Measurements from ENCODE around the gene NCOA1. TPM values are rescaled to one million over a fixed set of nuclear protein-coding genes. Genes with fewer than 3 reads are reported as not detected.

NCOA1 gene
- total RNA-seq, 1 donor from 2014 or later, result 3.4 TPM

DNA sequence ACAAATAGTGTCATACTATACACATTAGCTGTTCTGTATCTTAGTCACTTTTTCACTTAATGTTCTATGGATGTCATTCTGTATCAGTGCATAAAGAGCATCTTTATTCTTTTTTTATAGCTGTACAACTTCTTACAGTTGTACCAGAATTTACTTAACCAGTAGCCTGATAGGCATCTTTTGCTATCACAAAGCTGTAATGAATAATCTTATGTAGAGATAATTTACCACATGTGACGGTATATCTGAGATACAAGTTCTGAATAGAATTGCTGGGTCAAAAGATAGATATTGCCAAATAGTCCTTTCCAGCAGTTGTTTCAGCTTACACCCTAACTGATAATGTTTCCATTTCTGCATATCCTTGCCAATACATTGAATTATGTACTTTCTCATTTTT is 232.1 kb downstream of the NCOA1 start:
- no peak overlapping the region for H3K4me3 ChIP-seq (ENCODE audit: low read depth, low read length)
- no peak for DNase-seq (ENCODE audit: low read depth)
- no peaks in the 10 kb centered on the region for H3K27me3 ChIP-seq (ENCODE audit: control insufficient read depth, insufficient read depth, low read length)
- no peaks in the 10 kb centered on the region for H3K36me3 ChIP-seq (ENCODE audit: control insufficient read depth, insufficient read depth, low read length)
- no peak for FAIRE-seq
- TF ChIP-seq, protein P1, sequence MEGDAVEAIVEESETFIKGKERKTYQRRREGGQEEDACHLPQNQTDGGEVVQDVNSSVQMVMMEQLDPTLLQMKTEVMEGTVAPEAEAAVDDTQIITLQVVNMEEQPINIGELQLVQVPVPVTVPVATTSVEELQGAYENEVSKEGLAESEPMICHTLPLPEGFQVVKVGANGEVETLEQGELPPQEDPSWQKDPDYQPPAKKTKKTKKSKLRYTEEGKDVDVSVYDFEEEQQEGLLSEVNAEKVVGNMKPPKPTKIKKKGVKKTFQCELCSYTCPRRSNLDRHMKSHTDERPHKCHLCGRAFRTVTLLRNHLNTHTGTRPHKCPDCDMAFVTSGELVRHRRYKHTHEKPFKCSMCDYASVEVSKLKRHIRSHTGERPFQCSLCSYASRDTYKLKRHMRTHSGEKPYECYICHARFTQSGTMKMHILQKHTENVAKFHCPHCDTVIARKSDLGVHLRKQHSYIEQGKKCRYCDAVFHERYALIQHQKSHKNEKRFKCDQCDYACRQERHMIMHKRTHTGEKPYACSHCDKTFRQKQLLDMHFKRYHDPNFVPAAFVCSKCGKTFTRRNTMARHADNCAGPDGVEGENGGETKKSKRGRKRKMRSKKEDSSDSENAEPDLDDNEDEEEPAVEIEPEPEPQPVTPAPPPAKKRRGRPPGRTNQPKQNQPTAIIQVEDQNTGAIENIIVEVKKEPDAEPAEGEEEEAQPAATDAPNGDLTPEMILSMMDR (IDR thresholded peaks at IDR 0.05; ENCODE audit: insufficient read depth, low read length, severe bottlenecking), result no peak

DNA sequence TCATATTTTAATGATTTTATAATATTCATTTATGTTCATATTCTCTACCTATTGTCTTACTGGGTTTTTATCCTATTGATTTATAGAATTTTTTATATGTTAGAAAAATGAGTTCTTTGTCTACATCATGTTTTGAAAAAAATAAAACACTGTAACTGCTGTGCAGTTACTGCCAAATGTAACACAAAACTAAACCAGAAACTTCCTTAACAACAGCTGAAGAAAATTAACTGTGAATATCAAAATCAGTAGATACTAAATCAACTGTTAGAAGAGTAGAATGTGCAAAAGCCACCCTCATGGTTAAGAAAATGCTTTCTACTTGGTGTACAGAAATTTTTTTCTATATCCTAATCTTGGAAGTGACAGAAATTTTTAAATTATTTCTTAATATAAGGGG is 232.6 kb downstream of the NCOA1 start:
- TF ChIP-seq, protein P1 (IDR thresholded peaks at IDR 0.05; ENCODE audit: insufficient read depth, low read length, severe bottlenecking), result no peak
- H3K27me3 ChIP-seq (ENCODE audit: control insufficient read depth, insufficient read depth, low read length), result no peaks in the 10 kb centered on the region
- no peak overlapping the region for H3K4me3 ChIP-seq (ENCODE audit: low read depth, low read length)
- FAIRE-seq (no peak), DNase-seq (ENCODE audit: low read depth) (no peak)
- H3K36me3 ChIP-seq (ENCODE audit: control insufficient read depth, insufficient read depth, low read length), result no peaks in the 10 kb centered on the region

DNA sequence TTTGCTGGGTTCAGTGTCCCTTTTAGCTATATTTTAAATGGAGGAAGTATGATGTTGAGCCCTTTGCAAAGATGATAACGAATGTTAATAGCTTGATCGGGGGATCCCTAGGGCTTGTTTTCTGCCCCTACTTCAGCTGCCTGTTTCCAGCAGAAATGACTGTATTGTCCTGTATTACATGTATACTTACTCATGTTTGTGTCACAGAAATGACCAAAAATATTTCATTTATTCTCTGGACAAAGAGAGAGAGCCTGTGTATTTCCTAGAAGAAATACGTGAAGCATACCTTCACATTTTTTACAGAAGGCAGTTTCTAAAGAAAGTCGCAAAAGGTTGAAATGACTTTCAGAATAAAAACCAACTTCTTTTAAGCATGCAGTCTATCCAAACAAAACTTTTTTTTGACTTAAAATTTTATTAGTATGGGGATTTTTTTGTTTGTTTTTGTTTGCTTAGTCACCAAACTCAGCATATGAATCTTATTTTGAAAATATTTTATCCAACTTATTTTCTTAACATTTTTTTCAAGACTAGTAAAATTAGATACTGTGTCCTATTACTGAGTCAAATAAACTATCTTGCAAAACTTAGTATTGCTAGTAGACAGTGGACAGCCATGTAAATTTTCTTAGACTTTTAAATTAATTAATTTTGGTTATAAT is 233.2 kb downstream of the NCOA1 start:
- no peaks in the 10 kb centered on the region for H3K27me3 ChIP-seq (ENCODE audit: control insufficient read depth, insufficient read depth, low read length)
- no peak for FAIRE-seq
- H3K36me3 ChIP-seq (ENCODE audit: control insufficient read depth, insufficient read depth, low read length), result no peaks in the 10 kb centered on the region
- TF ChIP-seq, protein P1 (IDR thresholded peaks at IDR 0.05; ENCODE audit: insufficient read depth, low read length, severe bottlenecking), result no peak
- H3K4me3 ChIP-seq (ENCODE audit: low read depth, low read length), result no peak overlapping the region
- no peak for DNase-seq (ENCODE audit: low read depth)

DNA sequence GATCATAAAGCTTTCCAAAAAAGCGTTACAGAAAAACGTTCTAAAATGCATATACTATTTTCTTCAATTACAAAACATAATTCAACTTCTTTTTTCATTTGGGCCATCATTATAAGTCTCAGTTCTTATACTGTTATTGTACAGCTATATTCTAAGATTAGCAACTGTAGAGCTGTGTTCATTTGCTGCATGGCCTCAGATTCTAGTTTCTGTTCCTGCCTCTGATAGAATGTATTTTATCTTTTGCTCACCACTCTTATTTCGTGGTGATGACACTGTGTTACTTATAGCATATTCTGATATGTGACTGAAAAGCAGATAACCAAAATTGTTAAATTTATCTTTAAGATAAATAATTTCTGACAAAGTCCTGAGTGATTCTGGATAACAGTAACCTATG is 234.9 kb downstream of the NCOA1 start:
- Histone ChIP-seq H3K4me3 (ENCODE audit: low read depth, low read length) (no peak overlapping the region), H3K36me3 (ENCODE audit: control insufficient read depth, insufficient read depth, low read length) (no peaks in the 10 kb centered on the region), H3K27me3 (ENCODE audit: control insufficient read depth, insufficient read depth, low read length) (no peaks in the 10 kb centered on the region)
- no peak for DNase-seq (ENCODE audit: low read depth)
- no peak for FAIRE-seq
- TF ChIP-seq, protein P1 (IDR thresholded peaks at IDR 0.05; ENCODE audit: insufficient read depth, low read length, severe bottlenecking), result no peak

DNA sequence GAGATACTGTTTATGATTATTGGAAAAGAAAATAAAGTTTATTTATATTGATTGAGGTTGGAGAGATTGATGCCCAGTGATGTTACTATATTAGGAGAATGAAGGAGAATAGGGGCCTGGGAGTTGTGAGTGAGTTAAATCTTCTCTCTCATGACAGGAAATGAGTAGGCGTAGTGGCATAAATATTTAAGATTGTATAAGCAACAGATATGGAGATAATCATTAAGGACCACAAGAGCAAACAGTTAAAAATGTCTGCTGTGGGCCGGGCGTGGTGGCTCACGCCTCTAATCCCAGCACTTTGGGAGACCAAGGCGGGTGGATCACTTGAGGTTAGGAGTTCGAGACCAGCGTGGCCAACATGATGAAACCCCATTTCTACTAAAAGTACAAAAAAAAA is 239.4 kb downstream of the NCOA1 start:
- H3K36me3 ChIP-seq (ENCODE audit: control insufficient read depth, insufficient read depth, low read length), result no peaks in the 10 kb centered on the region
- TF ChIP-seq, protein P1 (IDR thresholded peaks at IDR 0.05; ENCODE audit: insufficient read depth, low read length, severe bottlenecking), result no peak
- no peak overlapping the region for H3K4me3 ChIP-seq (ENCODE audit: low read depth, low read length)
- no peak for FAIRE-seq
- no peaks in the 10 kb centered on the region for H3K27me3 ChIP-seq (ENCODE audit: control insufficient read depth, insufficient read depth, low read length)
- DNase-seq (ENCODE audit: low read depth), result peak; percentile 12

DNA sequence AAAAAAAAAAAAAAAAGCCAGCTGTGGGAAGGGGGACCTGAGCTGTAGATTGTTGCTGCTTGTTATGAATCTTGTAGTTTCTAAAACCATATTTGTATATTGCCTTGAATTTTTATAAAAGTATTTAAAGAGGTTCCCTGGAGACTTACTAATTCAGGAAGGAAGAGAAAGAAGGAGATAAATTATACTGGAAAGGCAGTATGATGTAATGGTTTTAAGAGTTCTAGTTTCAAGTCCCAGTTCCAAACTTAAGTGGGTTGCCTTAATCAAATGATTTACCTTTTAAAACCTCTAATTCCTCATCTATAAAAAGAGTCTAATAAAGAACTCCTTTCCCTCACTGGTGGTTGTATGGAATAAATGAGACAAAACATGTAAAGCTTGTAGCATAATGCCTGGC is 240.0 kb downstream of the NCOA1 start:
- no peak for FAIRE-seq
- Histone ChIP-seq H3K4me3 (ENCODE audit: low read depth, low read length) (no peak overlapping the region), H3K27me3 (ENCODE audit: control insufficient read depth, insufficient read depth, low read length) (no peaks in the 10 kb centered on the region), H3K36me3 (ENCODE audit: control insufficient read depth, insufficient read depth, low read length) (no peaks in the 10 kb centered on the region)
- TF ChIP-seq, protein P1 (IDR thresholded peaks at IDR 0.05; ENCODE audit: insufficient read depth, low read length, severe bottlenecking), result no peak
- DNase-seq (ENCODE audit: low read depth), result no peak

Measured in bronchial epithelial cell (primary cell).